ENCODE results near the gene PRR18.

Gene PRR18

GRCh38 chr6:166305562-166306117 lies 2.6 kb downstream of the PRR18 start:
- DNase-seq (ENCODE audit: low read depth), result no peak
- no peak for TF ChIP-seq CTCF (conservative IDR thresholded peaks at IDR 0.05; ENCODE audit: low read length)

GRCh38 chr6:166304106-166304505 lies 4.1 kb downstream of the PRR18 start:
- no peak overlapping the region for H3K4me3 ChIP-seq (ENCODE audit: low read length)
- no peak for TF ChIP-seq CTCF (conservative IDR thresholded peaks at IDR 0.05; ENCODE audit: low read length)
- no peak for DNase-seq (ENCODE audit: low read depth)

More at GRCh38 chr6:166305562-166306117, 2.6 kb downstream of the PRR18 start:
- no peak overlapping the region for H3K4me3 ChIP-seq (ENCODE audit: low read length)

GRCh38 chr6:166301611-166302529 lies 6.3 kb downstream of the PRR18 start:
- TF ChIP-seq CTCF (conservative IDR thresholded peaks at IDR 0.05; ENCODE audit: low read length), result no peak
- no peak for DNase-seq (ENCODE audit: low read depth)
- H3K4me3 ChIP-seq (ENCODE audit: low read length), result no peak overlapping the region

- no peak overlapping the region for H3K4me3 ChIP-seq (ENCODE audit: low read length)
- no peak for TF ChIP-seq CTCF (conservative IDR thresholded peaks at IDR 0.05; ENCODE audit: low read length)
- DNase-seq (ENCODE audit: low read depth), result no peak
Observed at GRCh38 chr6:166300357-166300987, 7.7 kb downstream of the PRR18 start.

GRCh38 chr6:166297606-166298005 lies 10.6 kb downstream of the PRR18 start:
- no peak overlapping the region for H3K4me3 ChIP-seq (ENCODE audit: low read length)
- TF ChIP-seq CTCF (conservative IDR thresholded peaks at IDR 0.05; ENCODE audit: low read length), result no peak
- DNase-seq (ENCODE audit: low read depth), result no peak

GRCh38 chr6:166296035-166296883 lies 11.9 kb downstream of the PRR18 start:
- no peak for TF ChIP-seq CTCF (conservative IDR thresholded peaks at IDR 0.05; ENCODE audit: low read length)
- DNase-seq (ENCODE audit: low read depth), result no peak
- no peak overlapping the region for H3K4me3 ChIP-seq (ENCODE audit: low read length)
